ENCODE measurements around the gene TRIM64.
"Not testable (repeated sequence)": the region's sequence is repeated elsewhere in the genome, so short reads cannot be mapped to it uniquely, and the experiment has no call there.

The TRIM64 gene

GRCh38 chr11:89965737-89966136 lies at the start of gene TRIM64:
TSS of gene TRIM64 (plus strand) at chr11:89966037. CDS start at chr11:89968504, 2,467 bp downstream.
- DNase-seq, result not testable (repeated sequence)

- no peak for DNase-seq
Measured at GRCh38 chr11:89922195-89922660, 43.6 kb upstream of the TRIM64 start, which contains the start of gene TRIM49D1. TSS of gene TRIM49D1 (minus strand) at chr11:89922245. CDS start at chr11:89917710, 4,535 bp downstream.

- not testable (repeated sequence) for DNase-seq
Measured at GRCh38 chr11:89923764-89924163, 42.1 kb upstream of the TRIM64 start, which contains the start of gene TRIM49D2. TSS of gene TRIM49D2 (plus strand) at chr11:89924064. CDS start at chr11:89926762, 2,698 bp downstream.

- DNase-seq, result not testable (repeated sequence)
Measured at GRCh38 chr11:89960833-89961232, 5.0 kb upstream of the TRIM64 start.

All from kidney glomerular epithelial cell (primary cell).